GM19455 (cell line): ENCODE data around the gene ISLR.

Experiments used
- ATAC-seq: cut with Tn5 transposase; IDR thresholded peaks from one replicate; pipeline ENCODE4 v1.9.1; 2021; ENCODE audit not compliant: unreplicated experiment

The ISLR gene, protein sequence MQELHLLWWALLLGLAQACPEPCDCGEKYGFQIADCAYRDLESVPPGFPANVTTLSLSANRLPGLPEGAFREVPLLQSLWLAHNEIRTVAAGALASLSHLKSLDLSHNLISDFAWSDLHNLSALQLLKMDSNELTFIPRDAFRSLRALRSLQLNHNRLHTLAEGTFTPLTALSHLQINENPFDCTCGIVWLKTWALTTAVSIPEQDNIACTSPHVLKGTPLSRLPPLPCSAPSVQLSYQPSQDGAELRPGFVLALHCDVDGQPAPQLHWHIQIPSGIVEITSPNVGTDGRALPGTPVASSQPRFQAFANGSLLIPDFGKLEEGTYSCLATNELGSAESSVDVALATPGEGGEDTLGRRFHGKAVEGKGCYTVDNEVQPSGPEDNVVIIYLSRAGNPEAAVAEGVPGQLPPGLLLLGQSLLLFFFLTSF

DNA sequence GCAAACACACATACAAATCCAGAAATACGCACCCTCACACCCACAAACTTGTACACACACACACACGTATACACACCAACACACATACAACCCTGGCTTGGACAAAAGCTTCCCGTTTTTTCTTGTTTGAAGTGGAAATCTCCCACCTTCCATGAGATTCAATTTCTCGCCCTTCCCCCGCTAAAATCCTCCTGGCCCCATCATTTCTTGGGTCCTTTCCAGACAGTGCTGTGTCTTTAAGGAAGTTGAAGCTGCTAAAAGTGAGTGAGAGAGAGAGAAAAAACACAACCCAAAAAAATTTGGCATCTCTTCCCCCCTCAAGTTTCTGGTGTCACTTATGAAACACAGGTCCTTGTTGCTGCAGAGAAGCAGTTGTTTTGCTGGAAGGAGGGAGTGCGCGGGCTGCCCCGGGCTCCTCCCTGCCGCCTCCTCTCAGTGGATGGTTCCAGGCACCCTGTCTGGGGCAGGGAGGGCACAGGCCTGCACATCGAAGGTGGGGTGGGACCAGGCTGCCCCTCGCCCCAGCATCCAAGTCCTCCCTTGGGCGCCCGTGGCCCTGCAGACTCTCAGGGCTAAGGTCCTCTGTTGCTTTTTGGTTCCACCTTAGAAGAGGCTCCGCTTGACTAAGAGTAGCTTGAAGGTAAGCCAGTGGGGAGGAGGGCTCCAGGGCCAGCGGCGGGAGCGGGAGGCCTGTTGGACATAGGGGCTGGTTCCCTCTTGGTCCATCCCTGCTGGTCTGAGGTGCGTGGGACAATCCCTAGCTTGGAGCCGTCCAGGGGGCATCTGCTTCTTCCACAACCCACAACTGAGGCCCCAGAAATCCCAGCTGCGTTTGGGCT is at the start of gene ISLR:
ISLR (plus strand) TSS at position 331 of the 839 bp plus-strand sequence. CDS start 1,149 bp downstream, outside the sequence.
- ATAC-seq, result no peak

DNA sequence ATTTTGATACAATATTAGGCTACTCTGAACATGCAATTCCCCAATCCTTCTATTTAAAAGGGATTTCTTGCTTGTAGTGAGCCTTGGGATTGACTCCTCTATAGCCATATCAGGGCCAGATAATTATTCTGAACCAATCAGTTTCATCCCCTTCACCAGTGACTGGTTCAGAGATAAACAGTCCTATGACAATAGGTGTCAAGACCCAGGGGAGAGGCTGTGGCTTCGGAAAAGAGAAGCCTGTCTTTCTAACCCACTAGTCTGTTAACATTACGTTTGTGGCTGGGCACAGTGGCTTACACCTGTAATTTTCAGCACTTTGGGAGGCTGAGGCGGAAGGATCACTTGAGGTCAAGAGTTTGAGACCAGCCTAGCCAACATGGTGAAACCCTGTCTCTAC is 49.3 kb upstream of the ISLR start:
- no peak for ATAC-seq

DNA sequence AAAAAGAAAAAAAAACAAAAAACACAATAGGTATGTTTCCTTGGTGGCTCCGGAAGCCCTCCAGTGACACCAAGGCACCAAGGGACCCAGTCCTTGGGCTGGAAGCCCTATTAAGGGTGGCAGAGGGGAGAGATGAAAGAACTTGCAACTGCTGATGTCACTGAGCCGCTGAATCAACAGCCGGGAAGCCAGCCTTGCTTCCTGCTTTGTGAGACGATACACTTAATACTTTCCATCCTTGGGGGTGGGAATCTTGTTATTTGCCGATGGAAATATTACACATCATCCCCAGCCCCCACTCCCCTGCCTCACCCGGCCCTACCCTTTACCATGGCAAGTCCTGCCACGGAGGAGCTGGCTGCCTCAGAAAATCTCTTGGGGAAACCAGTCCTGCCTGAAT is 48.8 kb upstream of the ISLR start:
- no peak for ATAC-seq

DNA sequence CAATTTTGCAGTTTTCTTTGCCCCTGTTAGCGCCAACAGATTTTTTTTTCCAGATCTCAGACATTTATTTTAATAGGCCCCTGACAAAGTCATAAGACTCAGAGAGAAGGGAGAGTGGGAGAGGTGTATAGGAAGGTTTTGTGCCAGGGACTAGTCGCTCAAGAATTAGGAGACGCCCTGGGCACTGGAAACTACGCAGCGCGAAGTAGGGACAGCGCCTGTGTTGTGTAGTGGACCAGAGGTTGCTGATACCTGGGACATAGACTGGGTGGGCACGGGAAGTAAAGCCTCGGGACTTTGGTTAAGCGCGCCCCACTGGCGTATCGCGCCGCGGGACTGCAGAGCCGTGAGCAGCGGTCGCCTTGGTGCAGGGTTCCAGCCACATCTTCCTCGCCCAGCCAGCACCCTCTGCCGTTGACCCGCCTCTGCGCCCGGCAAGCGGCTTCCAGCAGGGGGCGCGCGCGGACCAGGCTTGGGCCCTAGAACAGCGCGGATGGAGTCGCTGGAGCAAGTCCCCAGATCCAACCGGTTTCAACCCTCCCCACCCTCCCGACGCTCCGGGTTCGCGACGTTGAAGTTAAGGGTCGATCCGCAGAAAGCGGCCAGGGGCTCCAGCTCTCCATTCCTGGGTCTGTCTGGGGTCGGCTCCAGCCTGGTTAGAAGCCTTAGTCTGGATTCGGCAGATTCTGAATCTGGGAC is 46.1 kb upstream of the ISLR start:
- no peak for ATAC-seq

DNA sequence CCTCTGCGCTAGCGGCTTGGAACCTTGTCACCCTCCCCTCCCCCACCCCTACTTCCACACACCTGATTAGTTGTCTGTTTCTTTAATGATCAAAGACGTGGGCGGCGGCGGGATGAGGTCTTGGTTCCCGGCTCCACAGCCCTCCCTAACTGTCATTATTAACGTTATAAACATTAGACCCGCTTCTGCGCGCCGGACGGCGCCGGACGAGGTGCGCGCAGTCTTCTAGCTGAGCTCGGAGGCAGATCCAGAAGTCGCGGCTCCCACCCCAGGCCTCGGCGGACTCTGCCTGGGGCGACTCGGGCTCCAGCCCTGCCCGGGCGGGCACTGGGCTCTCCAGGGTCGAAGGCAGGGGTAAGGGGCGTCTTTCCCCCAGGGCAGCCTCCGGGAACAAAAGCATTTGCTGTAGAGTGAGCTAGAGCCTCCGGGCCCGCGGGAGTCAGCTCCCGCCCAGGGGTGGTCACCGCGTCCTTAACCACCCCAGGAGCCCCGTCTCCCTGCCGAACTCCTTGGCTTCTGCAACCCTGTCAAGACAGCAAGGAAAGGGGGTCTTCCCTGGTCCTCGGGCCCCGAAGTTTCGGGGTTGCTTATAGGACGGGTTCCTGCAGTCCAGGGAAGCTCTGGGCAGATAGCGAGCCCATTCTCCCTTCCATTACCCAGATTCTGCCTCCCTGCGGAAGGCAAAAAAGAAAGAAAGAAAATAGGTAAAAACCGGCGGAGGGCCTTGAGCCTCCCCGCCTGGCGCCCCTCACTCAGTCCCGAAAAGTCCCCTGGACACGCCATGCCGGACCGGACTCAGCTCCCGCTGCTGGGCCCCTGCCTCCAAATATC is 45.3 kb upstream of the ISLR start:
- no peak for ATAC-seq

DNA sequence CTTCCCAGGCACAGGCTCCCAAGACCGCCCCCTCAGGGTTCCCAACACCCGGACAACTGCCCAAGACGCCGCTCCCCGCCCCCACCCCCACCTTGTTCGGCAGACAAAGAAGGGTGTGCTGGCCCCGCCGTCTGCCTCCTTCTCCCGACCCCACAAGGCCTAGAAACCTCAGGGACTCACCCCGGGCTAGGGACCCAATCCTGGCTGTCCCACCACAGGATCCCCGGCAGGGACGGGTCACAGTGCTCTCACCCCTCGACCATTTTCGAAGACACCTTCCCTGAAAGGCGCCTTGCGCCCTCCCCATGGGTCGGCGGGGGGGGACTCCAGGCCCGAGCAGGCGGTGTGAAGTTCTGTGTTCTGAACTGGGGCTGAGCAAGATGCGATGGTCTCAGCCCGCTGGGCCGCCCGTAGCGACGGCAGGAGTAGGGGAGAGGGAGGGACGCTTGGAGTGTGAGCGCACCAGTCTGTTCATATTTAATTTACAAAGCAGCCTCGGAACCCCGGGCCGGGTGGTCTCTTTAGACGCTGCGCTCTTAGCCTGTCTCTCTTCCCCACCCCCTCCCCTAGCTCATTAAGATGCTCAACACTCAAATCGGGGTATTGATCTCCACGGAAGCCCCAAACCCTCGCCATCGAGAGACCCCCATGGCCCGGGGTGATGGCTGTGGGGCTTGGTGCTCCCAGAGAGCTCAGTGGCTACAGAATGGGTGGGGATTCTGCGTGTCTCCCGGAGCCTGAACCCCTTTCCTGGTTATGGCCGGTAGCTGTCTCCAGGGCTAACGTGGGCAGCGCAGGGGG is 44.5 kb upstream of the ISLR start:
- no peak for ATAC-seq

DNA sequence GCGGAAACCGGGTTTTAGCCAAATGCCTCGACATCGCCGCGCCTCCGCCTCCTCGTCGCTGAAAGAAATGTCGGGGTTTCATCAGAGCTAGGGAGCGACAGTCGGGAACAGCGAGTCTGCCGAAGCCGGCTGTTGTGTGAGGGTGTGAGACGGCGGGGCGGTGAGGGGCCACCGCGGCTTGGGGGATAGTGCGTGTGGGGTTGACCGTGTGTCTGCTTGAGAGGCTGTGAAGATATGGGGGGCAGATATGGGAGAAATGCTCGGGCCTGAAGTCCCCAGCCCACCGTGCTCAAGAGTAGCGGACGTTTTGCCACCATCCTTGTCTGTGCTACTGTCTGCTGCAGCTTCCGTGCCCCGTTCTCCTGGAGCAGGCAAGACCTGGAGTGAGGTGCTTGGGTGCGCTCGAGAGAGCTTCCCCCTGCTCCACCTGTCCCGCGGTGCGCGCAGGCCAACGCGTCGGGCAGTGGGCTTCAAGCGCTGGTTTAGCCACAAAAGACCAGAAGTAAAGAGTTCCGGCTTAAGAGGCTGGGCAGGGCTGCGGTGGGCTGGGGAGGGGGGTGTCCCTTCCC is 43.8 kb upstream of the ISLR start:
- no peak for ATAC-seq

DNA sequence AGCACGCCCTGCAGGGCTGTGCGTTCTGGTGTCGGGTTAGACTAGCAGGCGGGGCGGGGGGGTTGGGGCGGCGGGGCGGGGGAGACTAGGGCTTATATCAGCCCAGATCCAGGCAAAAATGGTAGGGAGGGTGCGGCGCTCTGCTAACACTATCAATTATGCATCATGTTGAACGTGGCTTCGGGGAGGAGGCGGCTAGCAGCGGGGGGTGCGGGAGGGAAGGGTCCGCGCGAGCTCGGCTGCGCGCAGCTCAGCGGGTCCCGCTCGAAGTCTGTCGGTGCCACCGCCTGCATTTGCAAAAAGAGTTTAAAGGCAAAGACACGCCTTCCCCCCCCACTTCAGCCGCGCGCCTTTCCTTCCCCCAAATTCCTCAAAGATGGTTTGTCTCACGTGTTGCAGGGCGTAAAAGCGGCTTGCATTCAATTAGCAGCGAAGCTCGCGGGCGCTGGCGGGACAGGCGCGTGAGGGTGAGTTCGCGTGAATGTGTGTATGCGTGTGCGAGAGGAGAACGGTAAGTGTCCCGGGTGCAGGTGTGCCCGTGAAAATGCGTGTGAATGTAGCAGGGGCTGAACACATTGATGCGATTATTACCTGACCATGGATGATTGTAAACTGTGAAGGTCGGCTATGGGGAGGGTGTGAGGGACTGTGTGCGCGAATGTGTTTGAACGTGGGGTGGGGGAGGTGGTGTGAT is 43.2 kb upstream of the ISLR start, which contains the start of gene ISLR2:
ISLR2 (plus strand) TSS at position 432 of the 694 bp plus-strand sequence. CDS start 2,169 bp downstream, outside the sequence.
- ATAC-seq, result no peak

DNA sequence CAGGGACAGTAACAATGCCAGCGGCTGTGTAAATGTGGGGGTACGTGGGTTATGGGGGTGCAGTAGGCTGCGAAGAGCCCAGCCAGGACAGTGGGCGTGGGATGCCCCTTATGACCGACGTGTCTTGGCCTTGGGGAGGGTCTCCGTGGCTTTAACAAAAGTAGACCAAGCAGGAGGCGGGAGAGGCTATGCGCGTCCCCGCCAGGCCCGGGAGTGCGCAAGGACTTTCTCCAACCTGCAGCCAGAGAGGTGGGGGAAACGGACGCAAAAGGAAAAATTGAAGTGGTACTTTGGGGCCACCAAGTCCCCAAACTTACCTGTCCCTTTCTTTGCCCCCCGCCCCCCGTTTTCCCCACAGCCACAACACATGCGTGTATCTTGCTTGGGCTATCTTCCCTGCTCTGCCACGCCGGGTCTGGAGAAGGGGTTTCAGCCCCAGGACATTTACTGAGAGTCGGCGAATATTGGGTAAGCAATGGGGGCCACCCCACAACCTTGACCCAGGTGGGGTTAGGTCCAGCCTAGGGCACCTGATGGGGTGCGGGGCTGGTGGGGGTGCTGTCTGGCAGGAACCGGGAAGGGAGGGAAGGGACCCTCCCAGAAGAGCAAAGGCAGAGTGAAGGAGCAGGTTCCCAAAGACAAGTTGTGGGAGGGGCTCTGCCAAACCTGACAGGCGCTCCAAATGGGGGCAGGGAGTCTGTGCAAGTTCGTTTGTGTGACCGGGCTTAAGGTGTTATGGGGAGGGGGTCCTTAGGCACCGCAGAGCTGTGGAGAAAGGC is 42.5 kb upstream of the ISLR start:
- no peak for ATAC-seq

DNA sequence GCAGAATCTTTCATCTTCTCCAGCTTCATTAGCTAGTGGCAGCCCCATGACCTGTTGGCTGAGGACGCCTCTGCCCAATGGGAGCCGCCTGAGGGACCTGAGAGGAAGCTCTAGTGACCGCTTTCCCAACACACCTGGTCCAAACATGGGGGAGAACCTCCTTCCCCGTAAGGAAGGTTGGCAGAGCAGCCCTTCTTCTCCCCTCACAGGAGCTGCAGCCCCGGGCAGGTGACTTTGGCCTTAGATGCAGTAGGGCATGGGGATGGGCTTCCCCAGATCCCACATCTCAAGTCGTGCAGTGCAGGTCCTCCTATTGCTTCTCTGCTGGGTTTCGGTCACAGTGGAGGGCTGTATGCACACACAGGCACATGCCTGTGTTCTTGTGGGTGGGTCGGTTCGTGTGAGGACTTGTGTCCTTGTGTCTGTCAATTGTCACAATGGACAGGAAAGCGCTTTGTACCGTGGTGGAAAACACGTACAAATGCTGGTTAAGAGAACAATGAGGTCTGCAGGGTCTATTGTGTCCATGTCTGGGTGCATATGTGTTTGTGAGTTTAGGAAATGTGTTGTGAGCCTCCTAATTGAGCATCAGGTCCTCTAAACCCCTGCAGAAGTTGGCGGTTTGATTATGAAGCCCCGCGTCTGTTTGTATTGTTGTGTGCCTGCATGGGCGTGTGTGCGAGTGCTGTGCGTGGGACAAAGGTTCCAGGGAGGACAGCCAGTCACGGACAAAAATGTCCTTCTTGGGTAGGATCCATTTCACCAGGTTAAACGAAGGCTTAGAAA is 41.7 kb upstream of the ISLR start:
- no peak for ATAC-seq

DNA sequence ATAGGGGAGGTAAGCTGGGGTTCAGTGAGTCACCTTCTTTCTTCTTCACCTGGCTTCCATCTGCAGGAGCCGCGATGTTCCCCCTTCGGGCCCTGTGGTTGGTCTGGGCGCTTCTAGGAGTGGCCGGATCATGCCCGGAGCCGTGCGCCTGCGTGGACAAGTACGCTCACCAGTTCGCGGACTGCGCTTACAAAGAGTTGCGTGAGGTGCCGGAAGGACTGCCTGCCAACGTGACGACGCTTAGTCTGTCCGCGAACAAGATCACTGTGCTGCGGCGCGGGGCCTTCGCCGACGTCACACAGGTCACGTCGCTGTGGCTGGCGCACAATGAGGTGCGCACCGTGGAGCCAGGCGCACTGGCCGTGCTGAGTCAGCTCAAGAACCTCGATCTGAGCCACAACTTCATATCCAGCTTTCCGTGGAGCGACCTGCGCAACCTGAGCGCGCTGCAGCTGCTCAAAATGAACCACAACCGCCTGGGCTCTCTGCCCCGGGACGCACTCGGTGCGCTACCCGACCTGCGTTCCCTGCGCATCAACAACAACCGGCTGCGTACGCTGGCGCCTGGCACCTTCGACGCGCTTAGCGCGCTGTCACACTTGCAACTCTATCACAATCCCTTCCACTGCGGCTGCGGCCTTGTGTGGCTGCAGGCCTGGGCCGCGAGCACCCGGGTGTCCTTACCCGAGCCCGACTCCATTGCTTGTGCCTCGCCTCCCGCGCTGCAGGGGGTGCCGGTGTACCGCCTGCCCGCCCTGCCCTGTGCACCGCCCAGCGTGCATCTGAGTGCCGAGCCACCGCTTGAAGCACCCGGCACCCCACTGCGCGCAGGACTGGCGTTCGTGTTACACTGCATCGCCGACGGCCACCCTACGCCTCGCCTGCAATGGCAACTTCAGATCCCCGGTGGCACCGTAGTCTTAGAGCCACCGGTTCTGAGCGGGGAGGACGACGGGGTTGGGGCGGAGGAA is 40.5 kb upstream of the ISLR start:
- ATAC-seq, result no peak

DNA sequence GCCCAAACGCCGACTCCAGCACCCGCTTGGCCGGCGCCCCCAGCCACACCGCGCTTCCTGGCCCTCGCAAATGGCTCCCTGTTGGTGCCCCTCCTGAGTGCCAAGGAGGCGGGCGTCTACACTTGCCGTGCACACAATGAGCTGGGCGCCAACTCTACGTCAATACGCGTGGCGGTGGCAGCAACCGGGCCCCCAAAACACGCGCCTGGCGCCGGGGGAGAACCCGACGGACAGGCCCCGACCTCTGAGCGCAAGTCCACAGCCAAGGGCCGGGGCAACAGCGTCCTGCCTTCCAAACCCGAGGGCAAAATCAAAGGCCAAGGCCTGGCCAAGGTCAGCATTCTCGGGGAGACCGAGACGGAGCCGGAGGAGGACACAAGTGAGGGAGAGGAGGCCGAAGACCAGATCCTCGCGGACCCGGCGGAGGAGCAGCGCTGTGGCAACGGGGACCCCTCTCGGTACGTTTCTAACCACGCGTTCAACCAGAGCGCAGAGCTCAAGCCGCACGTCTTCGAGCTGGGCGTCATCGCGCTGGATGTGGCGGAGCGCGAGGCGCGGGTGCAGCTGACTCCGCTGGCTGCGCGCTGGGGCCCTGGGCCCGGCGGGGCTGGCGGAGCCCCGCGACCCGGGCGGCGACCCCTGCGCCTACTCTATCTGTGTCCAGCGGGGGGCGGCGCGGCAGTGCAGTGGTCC is 39.7 kb upstream of the ISLR start:
- no peak for ATAC-seq

DNA sequence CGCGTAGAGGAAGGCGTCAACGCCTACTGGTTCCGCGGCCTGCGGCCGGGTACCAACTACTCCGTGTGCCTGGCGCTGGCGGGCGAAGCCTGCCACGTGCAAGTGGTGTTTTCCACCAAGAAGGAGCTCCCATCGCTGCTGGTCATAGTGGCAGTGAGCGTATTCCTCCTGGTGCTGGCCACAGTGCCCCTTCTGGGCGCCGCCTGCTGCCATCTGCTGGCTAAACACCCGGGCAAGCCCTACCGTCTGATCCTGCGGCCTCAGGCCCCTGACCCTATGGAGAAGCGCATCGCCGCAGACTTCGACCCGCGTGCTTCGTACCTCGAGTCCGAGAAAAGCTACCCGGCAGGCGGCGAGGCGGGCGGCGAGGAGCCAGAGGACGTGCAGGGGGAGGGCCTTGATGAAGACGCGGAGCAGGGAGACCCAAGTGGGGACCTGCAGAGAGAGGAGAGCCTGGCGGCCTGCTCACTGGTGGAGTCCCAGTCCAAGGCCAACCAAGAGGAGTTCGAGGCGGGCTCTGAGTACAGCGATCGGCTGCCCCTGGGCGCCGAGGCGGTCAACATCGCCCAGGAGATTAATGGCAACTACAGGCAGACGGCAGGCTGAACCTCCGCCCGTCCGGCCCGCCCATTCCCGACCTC is 39.0 kb upstream of the ISLR start:
- ATAC-seq, result no peak

DNA sequence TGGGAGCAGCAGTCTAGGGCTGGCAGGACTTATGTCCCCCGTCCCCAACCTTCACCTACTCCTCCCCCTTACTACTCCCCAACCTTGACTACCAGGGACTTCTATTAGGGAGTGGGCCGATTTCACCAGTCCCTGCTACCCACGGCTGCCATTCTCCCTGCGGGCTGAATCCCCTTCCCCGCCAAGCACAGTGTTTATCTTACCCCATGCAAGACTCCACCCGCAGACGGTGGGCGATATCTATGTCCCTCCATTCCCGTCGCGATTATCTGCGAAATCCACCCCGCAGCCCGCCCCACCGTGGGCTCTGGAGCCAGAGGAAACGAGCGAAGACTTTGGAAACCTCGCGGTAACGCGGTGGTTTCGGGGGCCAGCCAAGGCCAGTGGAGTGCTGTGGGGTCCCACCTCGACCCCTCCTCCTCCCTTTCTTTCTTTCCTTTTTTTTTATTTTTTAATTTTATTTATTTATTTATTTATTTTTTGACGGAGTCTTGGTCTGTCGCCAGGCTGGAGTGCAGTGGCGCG is 38.4 kb upstream of the ISLR start:
- no peak for ATAC-seq

DNA sequence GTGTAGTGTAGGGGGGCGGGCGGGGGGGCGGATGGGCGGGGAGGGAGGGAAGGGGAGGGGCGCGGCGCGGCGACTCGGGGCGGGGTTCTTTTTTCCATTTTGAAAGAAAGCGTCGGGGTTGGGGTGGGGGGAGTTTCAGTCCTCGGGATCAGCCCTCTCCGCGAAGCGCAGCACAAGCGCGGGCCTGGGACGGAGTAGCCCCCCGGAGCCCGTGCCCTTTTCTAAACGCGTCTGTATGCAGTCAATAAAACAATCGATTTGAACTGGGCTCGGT is 37.0 kb upstream of the ISLR start:
- no peak for ATAC-seq
